GM12892 (cell line): Measurements from ENCODE around the gene SPARCL1. TPM values are rescaled to one million over a fixed set of nuclear protein-coding genes. Genes with fewer than 3 reads are reported as not detected.
"Not testable (repeated sequence)": the region's sequence is repeated elsewhere in the genome, so short reads cannot be mapped to it uniquely, and the experiment has no call there.

Experiments used
- DNase-seq: peaks from one replicate; pipeline ENCODE4 v3.0.0; 2011; ENCODE audit not compliant: insufficient read length
- FAIRE-seq: peaks from 2 replicates; lab custom pipeline; 2011; peaks lifted over from hg19 to GRCh38; lab: Jason Lieb, UNC
- POLR2A ChIP-seq: IDR thresholded peaks from 2 replicates; pipeline ENCODE4 v1.6.1; 2011; ENCODE audit warnings: low read depth, low read length, control low read depth
- POLR2AphosphoS5 ChIP-seq: IDR thresholded peaks from 2 replicates; pipeline ENCODE4 v1.6.1; 2011; ENCODE audit warnings: low read depth, low read length, control low read depth
- TAF1 ChIP-seq: IDR thresholded peaks from 2 replicates; pipeline ENCODE4 v1.6.1; 2011; ENCODE audit warnings: low read depth, mild to moderate bottlenecking, control low read depth, low read length, borderline replicate concordance
- polyA plus RNA-seq: library from polyadenylated mRNA; unstranded; fragments of >200 nt; gene quantifications from one replicate; pipeline ENCODE4 v1.2.1, GENCODE V29; 2012; ENCODE audit warnings: missing spikeins, inconsistent platforms; ENCODE audit not compliant: missing spikeins

The SPARCL1 gene, protein sequence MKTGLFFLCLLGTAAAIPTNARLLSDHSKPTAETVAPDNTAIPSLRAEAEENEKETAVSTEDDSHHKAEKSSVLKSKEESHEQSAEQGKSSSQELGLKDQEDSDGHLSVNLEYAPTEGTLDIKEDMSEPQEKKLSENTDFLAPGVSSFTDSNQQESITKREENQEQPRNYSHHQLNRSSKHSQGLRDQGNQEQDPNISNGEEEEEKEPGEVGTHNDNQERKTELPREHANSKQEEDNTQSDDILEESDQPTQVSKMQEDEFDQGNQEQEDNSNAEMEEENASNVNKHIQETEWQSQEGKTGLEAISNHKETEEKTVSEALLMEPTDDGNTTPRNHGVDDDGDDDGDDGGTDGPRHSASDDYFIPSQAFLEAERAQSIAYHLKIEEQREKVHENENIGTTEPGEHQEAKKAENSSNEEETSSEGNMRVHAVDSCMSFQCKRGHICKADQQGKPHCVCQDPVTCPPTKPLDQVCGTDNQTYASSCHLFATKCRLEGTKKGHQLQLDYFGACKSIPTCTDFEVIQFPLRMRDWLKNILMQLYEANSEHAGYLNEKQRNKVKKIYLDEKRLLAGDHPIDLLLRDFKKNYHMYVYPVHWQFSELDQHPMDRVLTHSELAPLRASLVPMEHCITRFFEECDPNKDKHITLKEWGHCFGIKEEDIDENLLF
- not detected for polyA plus RNA-seq

DNA sequence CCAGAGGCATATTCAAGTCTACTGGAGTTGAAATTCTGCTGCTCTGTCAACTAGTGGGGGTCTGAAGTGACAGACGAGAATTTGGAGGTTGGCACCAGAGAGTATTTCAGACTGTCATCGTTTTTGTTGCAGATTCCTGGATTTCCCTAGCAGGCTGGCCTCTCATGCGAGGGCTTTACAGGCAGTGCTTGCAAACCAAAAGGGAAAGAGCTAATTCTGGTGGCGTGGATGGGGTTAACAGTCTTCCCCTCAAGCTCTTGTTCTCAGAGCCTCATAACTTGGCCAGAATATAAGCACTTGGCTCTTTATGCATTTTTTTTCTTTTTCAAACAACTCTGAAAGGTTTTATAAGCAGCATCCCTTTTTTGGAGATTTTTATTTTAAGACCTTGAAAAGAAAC is at the start of gene SPARCL1:
Gene SPARCL1, minus strand, starts transcription at position 190 of the 400 bp plus-strand sequence. CDS start 29,802 bp downstream, outside the sequence.
- FAIRE-seq (peak; percentile 63), DNase-seq (no peak)
- no peak for TF ChIP-seq POLR2AphosphoS5

DNA sequence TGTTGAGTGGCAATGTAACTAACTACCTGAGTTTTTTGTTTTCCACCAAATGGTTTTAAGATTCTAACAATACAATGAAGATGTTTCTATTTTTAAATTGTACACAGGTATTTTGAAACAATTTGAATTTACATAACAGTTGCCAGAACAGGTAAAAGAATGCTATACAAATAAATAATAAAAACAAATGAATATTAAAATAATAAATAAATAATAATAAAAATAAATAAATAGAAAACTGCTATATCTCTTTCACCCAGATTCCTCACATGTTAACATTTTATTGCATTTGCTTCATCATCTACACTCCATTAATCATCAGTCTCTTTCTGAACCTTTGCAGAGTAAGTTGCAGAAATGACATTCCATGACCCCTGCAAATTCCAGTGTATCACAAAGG is 46.8 kb upstream of the SPARCL1 start:
- FAIRE-seq, result no peak
- DNase-seq, result no peak
- TF ChIP-seq POLR2A (no peak), TAF1 (no peak), POLR2AphosphoS5 (no peak)

DNA sequence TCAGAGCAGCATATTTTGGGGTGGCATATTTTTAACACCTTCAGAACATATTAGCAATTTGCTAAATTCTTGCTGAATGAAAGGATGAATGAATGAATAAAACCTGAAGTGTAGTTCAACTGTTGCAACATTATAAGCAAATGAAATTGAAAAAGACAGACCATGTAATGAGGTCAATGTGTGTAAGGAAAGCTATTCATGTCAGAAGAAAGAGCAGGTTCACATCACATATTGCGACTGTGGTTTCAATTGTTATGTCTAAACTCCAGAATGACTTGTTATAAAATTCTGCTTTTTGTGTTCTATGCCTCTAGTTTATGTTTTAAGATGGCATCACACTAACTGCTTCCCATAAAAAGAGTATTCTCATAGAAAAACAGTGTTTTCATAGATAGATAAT is 46.2 kb upstream of the SPARCL1 start:
- FAIRE-seq (no peak), DNase-seq (no peak)
- TF ChIP-seq TAF1, result no peak
- TF ChIP-seq POLR2A, result no peak
- no peak for TF ChIP-seq POLR2AphosphoS5

DNA sequence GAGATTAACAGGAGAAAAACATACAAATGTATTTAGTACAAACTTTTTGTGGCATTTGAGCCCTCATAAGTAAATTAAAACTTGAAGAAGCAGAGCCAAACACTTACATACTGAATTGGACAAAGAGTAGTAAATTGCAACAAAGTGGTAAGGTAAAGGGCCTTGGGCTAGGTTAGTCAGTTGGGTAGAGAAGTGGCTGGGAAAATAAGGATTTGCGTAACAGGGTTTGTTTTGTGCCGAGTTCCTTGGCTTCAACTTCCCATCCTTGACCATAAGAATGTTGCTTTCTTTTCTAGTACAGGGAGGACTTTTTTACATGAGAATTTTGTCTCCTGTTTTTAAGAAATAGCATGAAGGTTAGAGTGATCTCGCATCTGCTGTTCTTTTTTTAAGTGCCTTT is 45.8 kb upstream of the SPARCL1 start:
- TF ChIP-seq POLR2AphosphoS5 (no peak), POLR2A (no peak), TAF1 (no peak)
- FAIRE-seq (peak; percentile 72), DNase-seq (no peak)

DNA sequence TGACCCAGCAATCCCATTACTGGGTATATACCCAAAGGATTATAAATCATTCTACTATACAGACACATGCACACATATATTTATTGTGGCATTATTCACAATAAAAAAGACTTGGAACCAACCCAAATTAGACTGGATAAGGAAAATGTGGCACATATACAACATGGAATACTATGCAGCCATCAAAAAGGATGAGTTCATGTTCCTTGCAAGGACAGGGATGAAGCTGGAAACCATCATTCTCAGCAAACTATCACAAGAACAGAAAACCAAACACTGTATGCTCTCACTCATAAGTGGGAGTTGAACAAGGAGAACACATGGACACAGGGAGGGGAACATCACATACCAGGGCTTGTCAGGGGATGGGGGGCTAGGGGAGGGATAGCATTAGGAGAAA is 45.2 kb upstream of the SPARCL1 start:
- DNase-seq, FAIRE-seq: not testable (repeated sequence)

DNA sequence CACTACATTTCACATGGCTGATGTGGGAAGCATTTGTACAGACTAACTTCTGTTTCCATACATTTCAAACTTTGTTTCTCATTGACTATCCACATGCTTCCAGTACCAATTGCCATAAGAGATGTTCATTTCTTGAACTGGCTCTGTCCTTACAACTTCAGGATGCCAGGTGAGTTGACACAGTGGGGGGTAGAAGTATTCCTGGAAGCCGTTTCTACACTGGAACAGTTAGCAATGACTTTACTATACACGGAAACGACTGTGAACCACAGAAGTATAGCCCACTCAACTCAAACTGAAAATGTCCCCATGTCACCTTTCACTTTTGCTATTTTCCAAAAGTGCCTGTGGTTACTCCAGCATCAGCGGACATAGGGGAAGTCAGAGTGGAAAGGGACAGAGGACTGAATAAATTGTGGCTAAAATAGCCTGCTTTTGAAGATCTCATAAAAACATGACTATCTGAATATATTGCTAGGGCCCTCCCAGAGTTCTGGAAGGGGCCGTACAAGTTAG is 41.2 kb upstream of the SPARCL1 start:
- DNase-seq (no peak), FAIRE-seq (no peak)
- TF ChIP-seq TAF1 (no peak), POLR2A (no peak), POLR2AphosphoS5 (no peak)

DNA sequence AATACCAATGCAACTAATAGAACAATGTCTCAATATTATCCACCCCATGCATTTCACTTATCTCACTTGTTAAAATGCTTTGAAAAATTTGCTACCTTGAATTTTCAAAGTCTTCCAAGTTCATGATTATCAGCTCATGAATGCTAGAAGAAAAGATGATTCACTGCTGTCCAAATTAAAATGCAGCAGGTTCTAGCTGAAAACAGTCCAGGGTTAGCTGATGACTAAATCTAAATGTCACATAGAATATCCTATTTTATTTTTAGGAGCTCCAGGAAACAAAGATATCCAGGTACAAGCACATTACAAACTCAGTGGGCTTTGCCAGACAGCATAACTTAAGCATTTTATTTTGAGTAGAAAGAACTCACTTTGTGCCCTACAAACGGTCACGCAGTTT is 38.0 kb upstream of the SPARCL1 start:
- DNase-seq (no peak), FAIRE-seq (no peak)

DNA sequence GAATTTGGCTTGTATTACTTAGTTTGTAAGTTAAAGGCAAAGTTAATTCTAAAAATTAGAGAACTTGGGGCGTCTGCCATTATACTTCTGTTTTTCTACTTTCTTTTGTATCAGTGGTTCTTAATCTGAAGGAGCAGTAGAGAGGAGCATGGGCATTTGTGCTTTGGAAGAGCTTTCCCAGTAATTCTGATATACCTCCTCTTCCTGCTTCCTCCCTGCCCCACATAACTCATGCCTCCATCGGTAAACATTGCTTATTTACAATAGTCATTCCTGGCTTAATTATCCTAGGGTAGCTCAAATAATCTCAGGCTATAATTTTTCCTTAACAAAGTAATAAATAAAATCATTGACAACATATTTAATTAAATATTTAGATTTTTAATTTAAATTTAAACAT is 37.1 kb upstream of the SPARCL1 start:
- no peak for FAIRE-seq
- DNase-seq, result no peak
- TF ChIP-seq POLR2AphosphoS5, result no peak
- no peak for TF ChIP-seq TAF1
- no peak for TF ChIP-seq POLR2A

More for the DNA sequence above, 38.0 kb upstream of the SPARCL1 start:
- TF ChIP-seq TAF1 (no peak), POLR2AphosphoS5 (no peak), POLR2A (no peak)

DNA sequence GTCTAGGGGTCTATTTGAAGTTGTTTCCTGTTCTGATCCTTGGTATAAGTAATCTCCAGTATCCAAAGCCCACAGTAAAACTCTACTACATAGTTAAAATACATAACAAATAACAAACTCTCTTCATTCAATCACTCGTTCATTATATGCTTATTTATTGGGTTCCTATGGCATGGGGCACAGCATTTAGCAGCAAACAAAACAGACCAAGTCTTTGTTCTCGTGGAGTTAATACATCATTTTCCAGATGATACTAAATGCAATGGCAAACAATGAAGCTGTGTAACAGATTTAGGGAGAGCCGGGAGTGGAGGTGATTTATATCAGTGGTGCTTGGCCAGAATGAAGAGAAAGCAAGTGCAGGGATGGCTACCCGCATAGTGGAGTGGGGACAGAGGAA is 36.6 kb upstream of the SPARCL1 start:
- no peak for FAIRE-seq
- TF ChIP-seq POLR2A (no peak), POLR2AphosphoS5 (no peak), TAF1 (no peak)
- no peak for DNase-seq

DNA sequence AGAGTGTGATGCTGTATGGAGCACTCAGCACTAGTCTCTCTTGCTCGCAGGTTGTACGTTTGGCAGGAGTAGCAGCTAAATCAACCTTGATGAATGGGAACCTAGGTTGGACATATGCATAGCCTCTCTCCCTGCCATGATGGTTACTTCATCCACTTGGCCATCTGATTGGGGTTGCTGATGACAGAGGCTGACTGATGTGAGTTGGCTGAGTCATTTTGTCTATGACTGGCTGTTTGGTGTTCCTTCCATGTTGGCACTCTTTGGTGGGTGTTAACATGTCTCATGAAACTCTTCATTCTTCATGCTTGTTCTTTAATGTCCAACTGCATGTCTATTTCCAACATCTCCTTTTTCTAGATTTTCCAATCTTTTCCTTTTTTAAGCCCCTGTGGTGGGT is 31.6 kb upstream of the SPARCL1 start:
- DNase-seq (no peak), FAIRE-seq (peak; percentile 24)
- TF ChIP-seq POLR2A (no peak), POLR2AphosphoS5 (no peak), TAF1 (no peak)

DNA sequence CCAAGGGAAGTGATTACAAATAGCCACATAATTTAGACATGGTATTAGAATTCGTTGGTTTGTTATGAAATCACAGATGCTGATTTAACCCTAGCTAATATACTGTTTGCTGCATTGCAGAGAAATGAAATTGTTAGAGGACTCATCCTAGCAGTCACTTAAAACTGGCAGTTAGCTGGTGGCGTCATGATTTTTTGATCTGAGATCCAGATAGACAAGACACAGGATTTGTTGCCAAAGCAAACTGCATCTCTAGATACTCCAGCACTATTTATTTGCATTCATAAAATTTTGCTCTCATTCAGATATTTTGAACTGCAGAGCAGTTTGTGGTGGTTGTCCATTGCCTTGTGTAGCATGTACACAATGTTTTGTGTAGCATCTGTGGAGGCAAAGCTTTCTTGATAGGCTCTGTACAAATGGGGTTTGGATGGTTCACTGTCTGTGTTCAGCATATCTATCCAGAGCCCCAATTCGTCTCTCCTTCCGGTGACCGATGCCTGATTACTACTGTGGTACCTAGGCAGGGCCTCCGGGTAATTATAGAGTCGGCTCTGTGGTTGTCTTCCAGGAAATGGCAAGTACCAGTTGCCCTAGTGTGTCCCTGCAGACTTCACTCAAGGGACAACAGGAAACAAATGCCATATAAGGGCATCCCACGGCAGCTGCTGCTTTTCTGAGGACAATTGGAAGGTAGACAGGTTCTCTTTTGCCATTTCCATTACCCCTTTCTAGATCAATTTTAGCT is 30.1 kb upstream of the SPARCL1 start:
- DNase-seq (no peak), FAIRE-seq (peak; percentile 84)
- TF ChIP-seq POLR2AphosphoS5, result no peak
- no peak for TF ChIP-seq TAF1
- no peak for TF ChIP-seq POLR2A

DNA sequence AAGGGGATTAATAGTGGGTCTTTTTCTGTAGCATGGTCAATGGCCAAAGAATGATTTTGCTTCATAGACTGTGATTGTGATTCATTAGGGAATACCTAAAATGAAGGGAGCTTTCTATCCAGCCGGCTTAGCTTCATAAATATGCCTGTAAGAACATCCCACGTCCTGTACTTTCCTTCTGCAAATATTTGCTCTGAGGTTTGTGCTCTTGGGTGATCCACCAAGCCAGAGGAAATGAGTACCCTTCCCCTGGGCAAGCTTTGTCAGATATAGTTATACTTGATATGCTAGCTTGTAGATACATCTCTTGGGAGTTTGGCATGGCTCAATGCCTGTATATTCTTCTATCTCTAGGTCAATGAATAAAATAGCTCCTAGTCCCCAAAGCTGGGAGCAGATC is 28.2 kb upstream of the SPARCL1 start:
- DNase-seq, result no peak
- no peak for TF ChIP-seq POLR2AphosphoS5
- TF ChIP-seq POLR2A, result no peak
- TF ChIP-seq TAF1, result no peak
- no peak for FAIRE-seq
